ENCODE measurements around the gene CEL.

- TF ChIP-seq CTCF (IDR thresholded peaks at IDR 0.05) (no peak), POLR2A (IDR thresholded peaks at IDR 0.05) (no peak)
Measured at GRCh38 chr9:133058550-133059320, 3.0 kb upstream of the CEL start.
